GM18502 (cell line): ENCODE data around the gene AHNAK2.
"Not testable (repeated sequence)": the region's sequence is repeated elsewhere in the genome, so short reads cannot be mapped to it uniquely, and the experiment has no call there.

Source experiments
- ATAC-seq: cut with Tn5 transposase; IDR thresholded peaks from one replicate; pipeline ENCODE4 v1.9.1; 2021; ENCODE audit warnings: mild to moderate bottlenecking; ENCODE audit not compliant: unreplicated experiment, poor library complexity

The AHNAK2 gene

DNA sequence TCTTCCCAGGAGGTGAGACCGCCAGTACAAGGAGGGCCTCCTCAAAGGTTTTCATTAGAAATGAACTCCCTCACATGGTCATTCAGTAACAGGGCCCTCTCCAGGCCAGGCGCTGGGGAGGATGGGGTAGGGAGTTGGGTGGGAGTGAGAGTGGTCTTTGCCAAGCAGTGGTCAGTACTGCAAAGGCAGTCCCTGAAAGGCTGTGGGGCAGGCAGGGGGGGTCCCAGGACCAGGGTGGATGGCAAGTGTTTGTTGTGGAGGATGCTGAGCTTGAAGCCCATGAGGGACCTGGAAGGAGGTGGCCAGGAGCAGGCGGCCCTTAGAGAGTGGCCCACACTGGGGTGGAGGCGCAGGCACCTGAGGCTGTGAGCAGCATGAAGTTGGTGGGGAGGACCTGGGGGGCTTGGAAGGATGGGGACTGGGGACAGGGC, 87.0 kb downstream of the AHNAK2 start:
- ATAC-seq: no peak

DNA sequence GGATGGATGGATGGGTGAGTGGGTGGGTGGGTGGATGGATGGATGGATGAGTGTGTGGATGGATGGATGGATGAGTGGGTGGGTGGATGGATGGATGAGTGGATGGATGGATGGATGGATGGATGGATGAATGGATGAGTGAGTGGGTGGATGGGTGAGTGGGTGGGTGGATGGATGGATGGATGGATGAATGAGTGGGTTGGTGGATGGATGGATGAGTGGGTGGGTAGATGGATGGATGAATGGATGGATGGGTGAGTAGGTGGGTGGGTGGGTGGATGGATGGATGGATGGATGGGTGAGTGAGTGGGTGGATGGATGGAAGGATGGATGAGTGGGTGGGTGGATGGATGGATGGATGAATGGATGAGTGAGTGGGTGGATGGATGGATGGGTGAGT, 87.9 kb downstream of the AHNAK2 start:
- not testable (repeated sequence) for ATAC-seq

DNA sequence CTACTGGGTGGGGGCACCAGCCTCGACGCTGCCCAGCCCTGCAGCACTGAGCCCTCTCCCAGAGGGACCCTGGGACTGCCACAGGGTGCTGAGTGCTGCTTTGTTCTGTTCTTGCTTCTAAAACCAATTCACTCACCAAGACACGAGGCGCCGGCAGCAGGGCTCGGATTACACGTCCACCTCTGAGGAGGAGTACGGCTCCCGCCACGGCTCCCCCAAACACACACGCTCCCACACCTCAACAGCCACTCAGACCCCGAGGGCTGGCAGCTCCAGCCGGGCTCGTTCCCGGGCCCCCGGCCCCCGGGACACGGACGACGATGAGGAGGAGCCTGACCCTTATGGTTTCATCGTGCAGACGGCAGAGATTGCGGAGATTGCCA, 88.8 kb downstream of the AHNAK2 start:
- no peak for ATAC-seq

DNA sequence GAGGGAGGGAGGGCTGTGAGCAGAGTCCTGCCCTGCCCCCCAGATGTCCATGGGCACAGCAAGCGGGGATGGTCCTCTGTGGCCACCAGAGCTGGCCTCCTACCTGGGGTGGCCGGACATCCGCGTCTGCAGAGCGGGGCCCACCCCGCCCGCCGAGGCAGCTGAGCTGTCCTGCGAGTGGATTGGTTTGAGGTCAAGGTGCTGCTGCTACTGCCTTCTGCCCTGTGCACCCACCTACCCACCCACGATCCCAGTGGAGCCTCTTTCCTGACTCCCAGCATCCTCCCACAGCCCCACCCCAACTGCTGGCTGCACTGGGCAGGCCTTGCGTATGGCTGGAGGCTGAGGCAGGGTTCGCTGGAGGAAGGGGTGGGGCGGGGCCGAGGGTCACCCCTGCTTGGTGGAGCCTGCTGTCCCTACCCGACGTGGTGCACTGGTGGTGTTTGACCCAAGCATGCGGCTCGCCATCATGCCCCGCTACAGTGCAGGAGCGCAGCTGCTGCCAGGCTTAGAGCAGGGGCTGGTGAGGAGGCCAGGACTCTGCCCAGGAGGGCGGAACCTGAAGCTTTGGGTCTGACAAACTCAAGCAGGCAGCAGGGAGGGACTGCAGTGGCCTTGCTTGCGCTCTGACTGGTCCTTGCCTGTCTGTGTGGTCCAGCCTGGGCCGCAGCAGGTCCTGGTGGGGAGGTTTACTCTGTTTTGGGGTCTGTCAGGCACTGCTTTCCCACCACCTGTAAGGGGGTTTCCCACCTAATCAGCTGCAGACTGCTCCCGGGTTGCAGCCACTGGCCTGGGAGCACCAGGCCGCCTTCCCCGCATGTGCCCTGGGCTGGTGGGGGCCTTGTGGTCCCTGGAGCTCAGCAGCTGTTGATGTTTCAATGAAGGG, 89.4 kb downstream of the AHNAK2 start:
- no peak for ATAC-seq

DNA sequence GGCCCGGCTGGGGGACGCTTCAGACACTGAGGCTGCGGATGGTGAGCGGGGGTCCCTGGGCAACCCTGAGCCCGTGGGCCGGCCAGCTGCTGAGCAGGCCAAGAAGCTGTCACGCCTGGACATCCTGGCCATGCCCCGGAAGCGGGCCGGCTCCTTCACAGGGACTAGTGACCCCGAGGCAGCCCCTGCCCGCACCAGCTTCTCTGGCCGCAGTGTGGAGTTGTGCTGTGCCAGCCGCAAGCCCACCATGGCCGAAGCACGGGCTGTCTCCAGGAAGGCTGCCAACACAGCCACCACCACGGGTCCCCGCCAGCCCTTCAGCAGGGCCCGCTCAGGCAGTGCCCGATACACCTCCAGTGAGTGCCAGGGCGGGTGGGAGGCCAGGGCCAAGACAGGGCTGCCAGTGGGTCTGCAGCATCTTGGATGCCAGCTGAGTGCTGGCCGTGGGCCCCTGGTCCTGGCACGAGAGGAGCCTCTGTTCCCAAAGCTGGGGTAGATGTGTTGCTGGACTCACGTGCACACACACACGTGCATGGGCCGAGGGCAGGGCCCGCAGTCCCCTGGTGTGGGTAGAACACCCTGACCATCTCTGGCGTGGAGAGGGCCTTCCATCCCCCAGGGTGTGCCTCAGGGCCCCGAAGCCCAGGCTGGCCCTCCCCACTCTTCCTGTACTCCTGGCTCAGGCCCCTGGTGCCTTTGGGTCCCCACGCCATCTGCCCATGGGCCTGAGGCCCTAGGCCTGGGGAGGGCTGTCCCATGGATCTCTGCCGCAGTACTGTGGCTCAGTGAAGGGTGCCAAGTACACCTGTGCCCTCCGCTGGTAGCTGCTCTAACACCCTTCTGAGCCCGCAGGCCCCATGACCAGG, 90.3 kb downstream of the AHNAK2 start:
- ATAC-seq: no peak
